SK-N-SH treated with all-trans-retinoic acid at 6 μM for 48 hours (cell line): Measurements from ENCODE around the gene TMEM178A.

Source experiments
- CSDC2 ChIP-seq: fragments of 250-450 bp; sonication (Bioruptor Pico); IDR thresholded peaks from 2 replicates; pipeline ENCODE4 v1.5.0; 2020; ENCODE audit warnings: mild to moderate bottlenecking, moderate library complexity
- GLIS3 ChIP-seq: fragments of 250-450 bp; sonication (Bioruptor Pico); IDR thresholded peaks from 2 replicates; pipeline ENCODE4 v1.5.0; 2020; ENCODE audit warnings: mild to moderate bottlenecking, moderate library complexity
- SNAI2 ChIP-seq: fragments of 250-450 bp; sonication (Bioruptor Pico); IDR thresholded peaks from 2 replicates; pipeline ENCODE4 v1.5.0; 2020; ENCODE audit warnings: mild to moderate bottlenecking, moderate library complexity

DNA sequence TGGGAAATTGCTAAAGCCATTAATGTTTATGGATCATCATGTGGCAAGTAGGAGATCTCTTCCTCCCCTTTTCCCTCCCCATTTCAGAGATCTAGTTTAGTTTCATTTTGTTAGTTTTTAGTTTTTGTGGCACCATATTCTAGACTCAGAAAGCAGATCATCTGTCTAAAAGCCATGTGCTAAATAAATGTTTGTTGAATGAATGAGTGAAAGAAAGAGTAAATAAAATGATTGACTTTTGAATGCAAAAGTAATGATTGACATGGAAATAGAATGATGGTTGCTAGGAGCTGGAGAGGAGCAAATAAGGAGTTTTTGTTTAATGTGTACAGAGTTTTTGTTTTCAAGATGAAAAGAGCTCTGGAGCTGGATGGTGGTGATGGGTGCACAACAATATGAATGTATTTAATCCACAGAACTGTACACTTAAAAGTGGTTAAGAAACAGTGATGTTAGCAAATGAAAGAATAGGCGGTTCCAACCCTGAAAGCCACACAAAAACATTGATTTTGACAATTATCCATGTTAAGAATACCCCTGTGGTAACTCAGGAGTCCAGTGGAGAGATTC is 23.6 kb downstream of the TMEM178A start:
- TF ChIP-seq SNAI2 (CRISPR knock-in tag) = no peak
- no peak for TF ChIP-seq CSDC2 (CRISPR knock-in tag)
- no peak for TF ChIP-seq GLIS3 (CRISPR knock-in tag)
